GM12878 (cell line): ENCODE data around the gene SNAPC3. TPM values are rescaled to one million over a fixed set of nuclear protein-coding genes. Genes with fewer than 3 reads are reported as not detected.

Source experiments
- ATAC-seq: fragments of 200-7000 bp; cut with Tn5 transposase; 3 replicates; pipeline ENCODE4 v1.9.1; 2020; ENCODE audit warnings: mild to moderate bottlenecking, moderate library complexity
- BruUV-seq: library from RNA; stranded (reverse); fragments of 400-500 nt; replicated peaks from 2 replicates; lab custom pipeline; 2021; lab: Mats Ljungman, UMichigan
- CTCF ChIA-PET: fragments of 300-600 bp; sonication (Branson Sonifier 250); formaldehyde crosslinking; extraction: SDS; loops from one replicate; lab custom pipeline; 2021; ENCODE audit warnings: inconsistent platforms; lab: Yijun Ruan, JAX
- POLR2A ChIA-PET: fragments of 350-600 bp; formaldehyde crosslinking; extraction: SDS; loops from one replicate; lab custom pipeline; 2021; ENCODE audit warnings: inconsistent platforms; lab: Charles Lee
- RAD21 ChIA-PET: fragments of 300-600 bp; sonication (Branson Sonifier 250); formaldehyde crosslinking; loops from one replicate; lab custom pipeline; 2023; ENCODE audit warnings: antibody characterized with exemption; ENCODE audit not compliant: unreplicated experiment; lab: Charles Lee
- SMC1A ChIA-PET: fragments of 300-600 bp; sonication (Branson Sonifier 250); formaldehyde crosslinking; loops from one replicate; lab custom pipeline; 2023; ENCODE audit not compliant: unreplicated experiment, uncharacterized antibody; lab: Charles Lee
- DNase-seq: peaks from one replicate; pipeline ENCODE4 v3.0.0-alpha.2; 2011; ENCODE audit warnings: low read depth, low spot score
- FAIRE-seq: peaks from 3 replicates; lab custom pipeline; 2011; peaks lifted over from hg19 to GRCh38; lab: Jason Lieb, UNC
- H2AFZ ChIP-seq: 2 replicates; pipeline ENCODE4 v1.6.0; 2011; ENCODE audit warnings: low read depth, low read length, control low read depth; ENCODE audit not compliant: control insufficient read depth
- H3K27ac ChIP-seq: 2 replicates; pipeline ENCODE4 v1.5.1; 2011; ENCODE audit warnings: control low read depth; ENCODE audit not compliant: control insufficient read depth, insufficient read depth
- H3K27me3 ChIP-seq, 2 experiments: replicated peaks in 1 of 2; 2 replicates each; pipeline versions ENCODE4 v1.6.0 to v1.6.1; 2011; ENCODE audit warnings: low read length in 1 of 2; ENCODE audit not compliant: control insufficient read depth in 2 of 2, insufficient read depth in 2 of 2
- H3K36me3 ChIP-seq, 2 experiments: 2 replicates each; pipeline ENCODE4 v1.5.1; 2011; ENCODE audit warnings: low read length in 1 of 2; ENCODE audit not compliant: control insufficient read depth in 2 of 2, insufficient read depth in 2 of 2
- H3K4me1 ChIP-seq: 2 replicates; pipeline ENCODE4 v1.6.1; 2011; ENCODE audit warnings: mild to moderate bottlenecking, low read length, moderate library complexity, mixed read lengths; ENCODE audit not compliant: control insufficient read depth, insufficient read depth
- H3K4me2 ChIP-seq: 2 replicates; pipeline ENCODE4 v1.6.0; 2011; ENCODE audit warnings: control low read depth; ENCODE audit not compliant: control insufficient read depth, insufficient read depth
- H3K4me3 ChIP-seq: fragments of 200-600 bp; sonication (generic); 2 replicates; pipeline ENCODE4 v1.5.1; 2016
- H3K79me2 ChIP-seq: 2 replicates; pipeline ENCODE4 v1.6.0; 2011; ENCODE audit warnings: low read length; ENCODE audit not compliant: control insufficient read depth, insufficient read depth
- H3K9ac ChIP-seq: 2 replicates; pipeline ENCODE4 v1.8.0; 2011; ENCODE audit warnings: low read length, control low read depth, mixed read lengths; ENCODE audit not compliant: control insufficient read depth, insufficient read depth
- H3K9me3 ChIP-seq: replicated peaks from 3 replicates; pipeline ENCODE4 v1.5.1; 2011; ENCODE audit warnings: mild to moderate bottlenecking, low read length; ENCODE audit not compliant: control insufficient read depth, insufficient read depth
- H4K20me1 ChIP-seq: 2 replicates; pipeline ENCODE4 v1.6.0; 2011; ENCODE audit not compliant: control insufficient read depth, insufficient read depth
- ATF7 ChIP-seq: fragments of 450-650 bp; IDR thresholded peaks from 2 replicates; pipeline ENCODE4 v1.6.1; 2016; ENCODE audit warnings: low read depth, mild to moderate bottlenecking
- BHLHE40 ChIP-seq, 2 experiments: fragments of 450-650 bp in 1 of 2; IDR thresholded peaks; 2 replicates each; pipeline ENCODE4 v1.6.1; 2011 to 2017; ENCODE audit warnings: low read depth in 2 of 2, borderline replicate concordance in 1 of 2, improper control_type of control experiment in 1 of 2, low read length in 1 of 2, mild to moderate bottlenecking in 1 of 2
- CBFB ChIP-seq: IDR thresholded peaks from 2 replicates; pipeline ENCODE4 v1.6.1; 2016; ENCODE audit warnings: antibody characterized with exemption, low read depth
- DPF2 ChIP-seq: fragments of 450-650 bp; IDR thresholded peaks from 2 replicates; pipeline ENCODE4 v1.6.1; 2017; ENCODE audit warnings: mild to moderate bottlenecking
- FOXM1 ChIP-seq: IDR thresholded peaks from 2 replicates; pipeline ENCODE4 v1.6.1; 2012; ENCODE audit warnings: low read depth, mild to moderate bottlenecking, inconsistent platforms, low read length, moderate library complexity
- NR2C1 ChIP-seq: fragments of 450-650 bp; IDR thresholded peaks from 2 replicates; pipeline ENCODE4 v1.6.1; 2017; ENCODE audit warnings: antibody characterized with exemption, mild to moderate bottlenecking, moderate library complexity
- RAD51 ChIP-seq: fragments of 450-650 bp; IDR thresholded peaks from 2 replicates; pipeline ENCODE4 v1.6.1; 2016; ENCODE audit warnings: moderate library complexity, mild to moderate bottlenecking, inconsistent platforms
- RB1 ChIP-seq: fragments of 450-650 bp; formaldehyde crosslinking; IDR thresholded peaks from 2 replicates; pipeline ENCODE4 v1.6.1; 2017; ENCODE audit warnings: mild to moderate bottlenecking, borderline replicate concordance
- RCOR1 ChIP-seq: conservative IDR thresholded peaks from 2 replicates; pipeline ENCODE4 v1.6.1; 2012; ENCODE audit warnings: low read depth, low read length, improper control_type of control experiment
- RFX5 ChIP-seq: IDR thresholded peaks from 2 replicates; pipeline ENCODE4 v1.6.1; 2011; ENCODE audit warnings: low read depth, low read length, improper control_type of control experiment
- SMAD5 ChIP-seq: IDR thresholded peaks from 2 replicates; pipeline ENCODE4 v1.6.1; 2016; ENCODE audit warnings: antibody characterized with exemption, low read depth
- SP1 ChIP-seq: IDR thresholded peaks from one replicate; pipeline ENCODE4 v1.6.1; 2011; ENCODE audit warnings: low read depth, low read length
- ZNF622 ChIP-seq: fragments of 450-650 bp; IDR thresholded peaks from 2 replicates; pipeline ENCODE4 v1.6.1; 2017; ENCODE audit warnings: mild to moderate bottlenecking, inconsistent platforms
- ZSCAN29 ChIP-seq: fragments of 450-650 bp; IDR thresholded peaks from 2 replicates; pipeline ENCODE4 v1.6.1; 2017; ENCODE audit warnings: mild to moderate bottlenecking, moderate library complexity
- WGBS: methylation state at CpG from one replicate; pipeline ENCODE4 v1.1.6; 2016; ENCODE audit warnings: low lambda C conversion rate; ENCODE audit not compliant: insufficient replicate concordance, insufficient coverage; ENCODE audit errors: missing lambda C conversion rate; 5-methylcytosine and 5-hydroxymethylcytosine counted together
- in situ Hi-C: fragments of 300-500 bp; cut with MboI; formaldehyde crosslinking; loops from 9 replicates; pipeline ENCODE4 v1.14.3; 2018; ENCODE audit warnings: mixed read lengths
- intact Hi-C: fragments of 100-400 bp; cut with micrococcal nuclease; formaldehyde crosslinking; loops from one replicate; pipeline ENCODE4 v1.14.2; 2022; ENCODE audit not compliant: unreplicated experiment
- polyA plus RNA-seq, 11 experiments: library from polyadenylated mRNA; depleted of rRNA in 4 of 11; unstranded in 6 of 11; stranded (reverse) in 5 of 11; fragments of >200 nt; fragmentation: Nextera tagmentation in 4 of 11; fragmentation: Illumina TruSeq in 1 of 11; extraction: Ambion mirVana in 4 of 11; extraction: Trizol in 1 of 11; gene quantifications; 1 replicate in 1 of 11; 2 replicates in 10 of 11; pipeline versions ENCODE4 v1.2.1 to v1.2.3, GENCODE V29; 2011 to 2016; ENCODE audit warnings: inconsistent platforms in 2 of 11, missing spikeins in 2 of 11, low read depth in 1 of 11
- total RNA-seq, 4 experiments: library from RNA; depleted of rRNA in 3 of 4; stranded (reverse); fragments of >200 nt in 3 of 4; fragmentation: Illumina TruSeq in 1 of 4; extraction: Trizol in 1 of 4; gene quantifications; 2 replicates each; pipeline versions ENCODE4 v1.2.1 to v1.2.3, GENCODE V29; 2013 to 2021
- TF ChIP-seq, protein P1 (sequence below): fragments of 450-650 bp; IDR thresholded peaks from 2 replicates; pipeline ENCODE4 v1.6.1; 2017; ENCODE audit warnings: low read depth, mild to moderate bottlenecking, moderate library complexity
- TF ChIP-seq, protein P2 (sequence below): IDR thresholded peaks from 2 replicates; pipeline ENCODE4 v1.6.1; 2011; ENCODE audit warnings: borderline replicate concordance, low read depth, mild to moderate bottlenecking, moderate library complexity, low read length; ENCODE audit not compliant: insufficient read depth, poor library complexity, severe bottlenecking
- TF ChIP-seq, protein P3 (sequence below): fragments of 450-650 bp; formaldehyde crosslinking; IDR thresholded peaks from 2 replicates; pipeline ENCODE4 v1.4.0; 2020; ENCODE audit warnings: mild to moderate bottlenecking, moderate library complexity
- TF ChIP-seq, protein P4 (sequence below): fragments of 450-650 bp; IDR thresholded peaks from 2 replicates; pipeline ENCODE4 v1.6.1; 2017; ENCODE audit warnings: mild to moderate bottlenecking, low read depth, inconsistent platforms; ENCODE audit not compliant: poor library complexity, severe bottlenecking

SNAPC3 gene
- total and polyA plus RNA-seq, 10 of the 15 experiments (the other 5 are each of a cell fraction or from before 2014, with no cell fraction given) = 5.7 to 47.4 (median 24.6) TPM

DNA sequence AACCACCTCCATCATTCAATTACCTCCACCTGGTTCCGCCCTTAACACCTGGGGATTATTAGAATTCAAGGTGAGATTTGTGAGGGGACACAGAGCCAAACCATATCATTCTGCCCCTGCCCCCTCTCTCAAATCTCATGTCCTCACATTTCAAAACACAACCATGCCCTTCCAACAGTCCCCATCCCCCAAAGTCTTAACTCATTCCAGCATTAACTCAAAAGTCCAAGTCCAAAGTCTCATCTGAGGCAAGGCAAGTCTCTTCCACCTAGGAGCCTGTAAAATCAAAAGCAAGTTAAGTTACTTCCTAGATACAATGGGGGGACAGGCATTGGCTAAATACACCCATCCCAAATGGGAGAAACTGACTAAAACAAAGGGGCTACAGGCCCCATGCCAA, 69.3 kb downstream of the SNAPC3 start:
- 100% methylated on average over 1 of the region's 1 CpG for WGBS
- peaks cover 20% of the 10 kb centered on the region for H3K9me3 ChIP-seq
- no peak overlapping the region for H2AFZ ChIP-seq
- POLR2A ChIA-PET = no interaction called here
- ATAC-seq = no peak
- intact Hi-C loops = no loop called here
- no peak overlapping the region for H3K4me2 ChIP-seq
- H3K9ac ChIP-seq = no peak overlapping the region
- peaks cover 37% of the 10 kb centered on the region for H3K79me2 ChIP-seq
- H3K4me1 ChIP-seq = no peaks in the 10 kb centered on the region
- H4K20me1 ChIP-seq = no peaks in the 10 kb centered on the region
- DNase-seq = no peak
- no peak overlapping the region for H3K27ac ChIP-seq
- peaks cover 11 to 35% of the 10 kb centered on the region in 2 experiments for H3K36me3 ChIP-seq
- H3K4me3 ChIP-seq = no peak overlapping the region
- CTCF ChIA-PET = no interaction called here
- no peak for FAIRE-seq
- BruUV-seq = no TSS peak
- H3K27me3 ChIP-seq = no peaks in the 10 kb centered on the region
- RAD21 ChIA-PET = no interaction called here
- in situ Hi-C loops = no loop called here
- SMC1A ChIA-PET = no interaction called here
- TF ChIP-seq SMAD5 = no peak
- TF ChIP-seq SP1 = no peak
- no peak for TF ChIP-seq BHLHE40 (IDR thresholded peaks at IDR 0.05; ENCODE audit: borderline replicate concordance in 1 of 2, low read depth in 2 of 2, low read length in 1 of 2)
- no peak for TF ChIP-seq DPF2
- no peak for TF ChIP-seq ATF7
- TF ChIP-seq ZNF622 = no peak
- TF ChIP-seq, protein P1, sequence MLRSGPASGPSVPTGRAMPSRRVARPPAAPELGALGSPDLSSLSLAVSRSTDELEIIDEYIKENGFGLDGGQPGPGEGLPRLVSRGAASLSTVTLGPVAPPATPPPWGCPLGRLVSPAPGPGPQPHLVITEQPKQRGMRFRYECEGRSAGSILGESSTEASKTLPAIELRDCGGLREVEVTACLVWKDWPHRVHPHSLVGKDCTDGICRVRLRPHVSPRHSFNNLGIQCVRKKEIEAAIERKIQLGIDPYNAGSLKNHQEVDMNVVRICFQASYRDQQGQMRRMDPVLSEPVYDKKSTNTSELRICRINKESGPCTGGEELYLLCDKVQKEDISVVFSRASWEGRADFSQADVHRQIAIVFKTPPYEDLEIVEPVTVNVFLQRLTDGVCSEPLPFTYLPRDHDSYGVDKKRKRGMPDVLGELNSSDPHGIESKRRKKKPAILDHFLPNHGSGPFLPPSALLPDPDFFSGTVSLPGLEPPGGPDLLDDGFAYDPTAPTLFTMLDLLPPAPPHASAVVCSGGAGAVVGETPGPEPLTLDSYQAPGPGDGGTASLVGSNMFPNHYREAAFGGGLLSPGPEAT = no peak
- no peak for TF ChIP-seq FOXM1
- TF ChIP-seq, protein P2, sequence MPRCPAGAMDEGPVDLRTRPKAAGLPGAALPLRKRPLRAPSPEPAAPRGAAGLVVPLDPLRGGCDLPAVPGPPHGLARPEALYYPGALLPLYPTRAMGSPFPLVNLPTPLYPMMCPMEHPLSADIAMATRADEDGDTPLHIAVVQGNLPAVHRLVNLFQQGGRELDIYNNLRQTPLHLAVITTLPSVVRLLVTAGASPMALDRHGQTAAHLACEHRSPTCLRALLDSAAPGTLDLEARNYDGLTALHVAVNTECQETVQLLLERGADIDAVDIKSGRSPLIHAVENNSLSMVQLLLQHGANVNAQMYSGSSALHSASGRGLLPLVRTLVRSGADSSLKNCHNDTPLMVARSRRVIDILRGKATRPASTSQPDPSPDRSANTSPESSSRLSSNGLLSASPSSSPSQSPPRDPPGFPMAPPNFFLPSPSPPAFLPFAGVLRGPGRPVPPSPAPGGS = no peak
- TF ChIP-seq CBFB = no peak
- no peak for TF ChIP-seq RAD51
- TF ChIP-seq ZSCAN29 = no peak
- TF ChIP-seq, protein P3, sequence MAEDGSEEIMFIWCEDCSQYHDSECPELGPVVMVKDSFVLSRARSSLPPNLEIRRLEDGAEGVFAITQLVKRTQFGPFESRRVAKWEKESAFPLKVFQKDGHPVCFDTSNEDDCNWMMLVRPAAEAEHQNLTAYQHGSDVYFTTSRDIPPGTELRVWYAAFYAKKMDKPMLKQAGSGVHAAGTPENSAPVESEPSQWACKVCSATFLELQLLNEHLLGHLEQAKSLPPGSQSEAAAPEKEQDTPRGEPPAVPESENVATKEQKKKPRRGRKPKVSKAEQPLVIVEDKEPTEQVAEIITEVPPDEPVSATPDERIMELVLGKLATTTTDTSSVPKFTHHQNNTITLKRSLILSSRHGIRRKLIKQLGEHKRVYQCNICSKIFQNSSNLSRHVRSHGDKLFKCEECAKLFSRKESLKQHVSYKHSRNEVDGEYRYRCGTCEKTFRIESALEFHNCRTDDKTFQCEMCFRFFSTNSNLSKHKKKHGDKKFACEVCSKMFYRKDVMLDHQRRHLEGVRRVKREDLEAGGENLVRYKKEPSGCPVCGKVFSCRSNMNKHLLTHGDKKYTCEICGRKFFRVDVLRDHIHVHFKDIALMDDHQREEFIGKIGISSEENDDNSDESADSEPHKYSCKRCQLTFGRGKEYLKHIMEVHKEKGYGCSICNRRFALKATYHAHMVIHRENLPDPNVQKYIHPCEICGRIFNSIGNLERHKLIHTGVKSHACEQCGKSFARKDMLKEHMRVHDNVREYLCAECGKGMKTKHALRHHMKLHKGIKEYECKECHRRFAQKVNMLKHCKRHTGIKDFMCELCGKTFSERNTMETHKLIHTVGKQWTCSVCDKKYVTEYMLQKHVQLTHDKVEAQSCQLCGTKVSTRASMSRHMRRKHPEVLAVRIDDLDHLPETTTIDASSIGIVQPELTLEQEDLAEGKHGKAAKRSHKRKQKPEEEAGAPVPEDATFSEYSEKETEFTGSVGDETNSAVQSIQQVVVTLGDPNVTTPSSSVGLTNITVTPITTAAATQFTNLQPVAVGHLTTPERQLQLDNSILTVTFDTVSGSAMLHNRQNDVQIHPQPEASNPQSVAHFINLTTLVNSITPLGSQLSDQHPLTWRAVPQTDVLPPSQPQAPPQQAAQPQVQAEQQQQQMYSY (CRISPR knock-in tag) = no peak
- TF ChIP-seq RB1 = no peak
- no peak for TF ChIP-seq NR2C1
- no peak for TF ChIP-seq RCOR1
- TF ChIP-seq, protein P4, sequence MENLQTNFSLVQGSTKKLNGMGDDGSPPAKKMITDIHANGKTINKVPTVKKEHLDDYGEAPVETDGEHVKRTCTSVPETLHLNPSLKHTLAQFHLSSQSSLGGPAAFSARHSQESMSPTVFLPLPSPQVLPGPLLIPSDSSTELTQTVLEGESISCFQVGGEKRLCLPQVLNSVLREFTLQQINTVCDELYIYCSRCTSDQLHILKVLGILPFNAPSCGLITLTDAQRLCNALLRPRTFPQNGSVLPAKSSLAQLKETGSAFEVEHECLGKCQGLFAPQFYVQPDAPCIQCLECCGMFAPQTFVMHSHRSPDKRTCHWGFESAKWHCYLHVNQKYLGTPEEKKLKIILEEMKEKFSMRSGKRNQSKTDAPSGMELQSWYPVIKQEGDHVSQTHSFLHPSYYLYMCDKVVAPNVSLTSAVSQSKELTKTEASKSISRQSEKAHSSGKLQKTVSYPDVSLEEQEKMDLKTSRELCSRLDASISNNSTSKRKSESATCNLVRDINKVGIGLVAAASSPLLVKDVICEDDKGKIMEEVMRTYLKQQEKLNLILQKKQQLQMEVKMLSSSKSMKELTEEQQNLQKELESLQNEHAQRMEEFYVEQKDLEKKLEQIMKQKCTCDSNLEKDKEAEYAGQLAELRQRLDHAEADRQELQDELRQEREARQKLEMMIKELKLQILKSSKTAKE = no peak
- no peak for TF ChIP-seq RFX5
